H9 (cell line): ENCODE measurements around the gene KAT7. TPM values are rescaled to one million over a fixed set of nuclear protein-coding genes. Genes with fewer than 3 reads are reported as not detected.

ENCODE experiments used
- DNase-seq: peaks from one replicate; pipeline ENCODE4 v3.0.0-alpha.2; 2017
- H2AFZ ChIP-seq: one replicate; pipeline ENCODE4 v1.6.1; 2013; ENCODE audit warnings: mild to moderate bottlenecking, low read length, control low read depth, moderate library complexity
- H2AK5ac ChIP-seq: 2 replicates; pipeline ENCODE4 v1.6.1; 2013; ENCODE audit warnings: low read length, control low read depth, mixed read lengths; ENCODE audit not compliant: insufficient read length
- H2BK120ac ChIP-seq: one replicate; pipeline ENCODE4 v1.6.1; 2013; ENCODE audit warnings: low read depth, mild to moderate bottlenecking, low read length, control low read depth, inconsistent platforms; ENCODE audit not compliant: poor library complexity, severe bottlenecking
- H2BK12ac ChIP-seq: 2 replicates; pipeline ENCODE4 v1.6.1; 2013; ENCODE audit warnings: low read length, control low read depth, mixed read lengths, low read depth; ENCODE audit not compliant: insufficient read length
- H2BK15ac ChIP-seq: 2 replicates; pipeline ENCODE4 v1.6.1; 2013; ENCODE audit warnings: low read depth, low read length, control low read depth
- H2BK20ac ChIP-seq: one replicate; pipeline ENCODE4 v1.6.1; 2013; ENCODE audit warnings: low read depth, mild to moderate bottlenecking, low read length, control low read depth, inconsistent platforms; ENCODE audit not compliant: poor library complexity, severe bottlenecking
- H2BK5ac ChIP-seq: 2 replicates; pipeline ENCODE4 v1.6.1; 2013; ENCODE audit warnings: low read length, control low read depth, mixed read lengths; ENCODE audit not compliant: insufficient read length
- H3K14ac ChIP-seq: 2 replicates; pipeline ENCODE4 v1.6.1; 2013; ENCODE audit warnings: low read length, control low read depth; ENCODE audit not compliant: insufficient read depth
- H3K18ac ChIP-seq: 2 replicates; pipeline ENCODE4 v1.6.1; 2013; ENCODE audit warnings: low read depth, mild to moderate bottlenecking, mixed read lengths, low read length, control low read depth; ENCODE audit not compliant: insufficient read length
- H3K23ac ChIP-seq: 2 replicates; pipeline ENCODE4 v1.6.1; 2013; ENCODE audit warnings: low read length, control low read depth, mixed read lengths, low read depth; ENCODE audit not compliant: insufficient read length
- H3K23me2 ChIP-seq: 2 replicates; pipeline ENCODE4 v1.6.1; 2013; ENCODE audit warnings: low read depth, mild to moderate bottlenecking, mixed read lengths, low read length, control low read depth; ENCODE audit not compliant: insufficient read length, poor library complexity, severe bottlenecking
- H3K27ac ChIP-seq: 2 replicates; pipeline ENCODE4 v1.5.1; 2013; ENCODE audit warnings: low read length, control low read depth, mixed read lengths, low read depth; ENCODE audit not compliant: insufficient read length
- H3K27me3 ChIP-seq: 2 replicates; pipeline ENCODE4 v1.6.1; 2013; ENCODE audit warnings: low read length, control low read depth, inconsistent platforms; ENCODE audit not compliant: insufficient read depth
- H3K4ac ChIP-seq: 2 replicates; pipeline ENCODE4 v1.6.1; 2013; ENCODE audit warnings: low read depth, mild to moderate bottlenecking, control low read depth, inconsistent platforms, low read length, moderate library complexity
- H3K4me1 ChIP-seq: 2 replicates; pipeline ENCODE4 v1.6.1; 2013; ENCODE audit warnings: low read length, control low read depth, inconsistent platforms; ENCODE audit not compliant: insufficient read depth
- H3K4me2 ChIP-seq: 2 replicates; pipeline ENCODE4 v1.6.1; 2013; ENCODE audit warnings: low read length, control low read depth, mixed read lengths; ENCODE audit not compliant: insufficient read length, insufficient read depth
- H3K56ac ChIP-seq: 2 replicates; pipeline ENCODE4 v1.6.1; 2013; ENCODE audit warnings: low read depth, mild to moderate bottlenecking, mixed read lengths, low read length, control low read depth; ENCODE audit not compliant: insufficient read length
- H3K79me1 ChIP-seq: 2 replicates; pipeline ENCODE4 v1.6.1; 2013; ENCODE audit warnings: low read depth, mild to moderate bottlenecking, moderate library complexity, low read length, control low read depth, inconsistent platforms; ENCODE audit not compliant: insufficient read depth, poor library complexity, severe bottlenecking
- H3K79me2 ChIP-seq: 2 replicates; pipeline ENCODE4 v1.6.1; 2013; ENCODE audit warnings: low read length, control low read depth, inconsistent platforms; ENCODE audit not compliant: insufficient read depth
- H3K9ac ChIP-seq: 2 replicates; pipeline ENCODE4 v1.6.1; 2013; ENCODE audit warnings: low read length, control low read depth, mixed read lengths; ENCODE audit not compliant: insufficient read length; ENCODE audit errors: extremely low read depth
- H3K9me3 ChIP-seq: one replicate; pipeline ENCODE4 v1.6.1; 2013; ENCODE audit warnings: low read depth, low read length, inconsistent platforms; ENCODE audit not compliant: control insufficient read depth
- H3T11ph ChIP-seq: one replicate; pipeline ENCODE4 v1.6.1; 2013; ENCODE audit warnings: mild to moderate bottlenecking, low read length, control low read depth, inconsistent platforms
- H4K20me1 ChIP-seq: one replicate; pipeline ENCODE4 v1.6.1; 2013; ENCODE audit not compliant: control insufficient read depth, insufficient read length, insufficient read depth
- H4K5ac ChIP-seq: 2 replicates; pipeline ENCODE4 v1.6.1; 2013; ENCODE audit warnings: low read depth, mild to moderate bottlenecking, mixed read lengths, low read length, control low read depth; ENCODE audit not compliant: insufficient read length
- H4K8ac ChIP-seq: replicated peaks from 2 replicates; pipeline ENCODE4 v1.6.1; 2013; ENCODE audit warnings: low read length, control low read depth, mixed read lengths, low read depth; ENCODE audit not compliant: insufficient read length
- H4K91ac ChIP-seq: 2 replicates; pipeline ENCODE4 v1.6.1; 2013; ENCODE audit warnings: low read depth, mild to moderate bottlenecking, moderate library complexity, mixed read lengths, low read length, control low read depth; ENCODE audit not compliant: insufficient read length
- H3K27ac Mint-ChIP-seq, 3 experiments: 2 replicates in 2 of 3; 3 replicates in 1 of 3; pipeline ENCODE4 v1.8.0; 2020 to 2021; ENCODE audit warnings: mixed read lengths in 3 of 3, mild to moderate bottlenecking in 1 of 3, moderate library complexity in 1 of 3
- H3K27me3 Mint-ChIP-seq: 2 replicates; pipeline ENCODE4 v1.8.0; 2021; ENCODE audit warnings: low read depth, mild to moderate bottlenecking, moderate library complexity, mixed read lengths
- H3K36me3 Mint-ChIP-seq, 3 experiments: 2 replicates in 2 of 3; 3 replicates in 1 of 3; pipeline ENCODE4 v1.8.0; 2020 to 2021; ENCODE audit warnings: low read depth in 3 of 3, mixed read lengths in 3 of 3; ENCODE audit not compliant: insufficient read depth in 1 of 3
- H3K4me1 Mint-ChIP-seq, 2 experiments: 2 replicates each; pipeline ENCODE4 v1.8.0; 2020; ENCODE audit warnings: mixed read lengths in 2 of 2
- H3K4me3 Mint-ChIP-seq, 2 experiments: 2 replicates in 1 of 2; 3 replicates in 1 of 2; pipeline ENCODE4 v1.8.0; 2020 to 2021; ENCODE audit warnings: mild to moderate bottlenecking in 2 of 2, mixed read lengths in 2 of 2, moderate library complexity in 1 of 2
- H3K9me3 Mint-ChIP-seq, 2 experiments: 2 replicates in 1 of 2; 3 replicates in 1 of 2; pipeline ENCODE4 v1.8.0; 2020; ENCODE audit warnings: mild to moderate bottlenecking in 2 of 2, mixed read lengths in 2 of 2, moderate library complexity in 1 of 2
- CTCF ChIP-seq: fragments of 200-600 bp; sonication (generic); conservative IDR thresholded peaks from 3 replicates; pipeline ENCODE4 v1.8.0; 2021; ENCODE audit warnings: antibody characterized with exemption, mild to moderate bottlenecking
- WGBS: extraction: QIAGEN DNeasy Blood & Tissue Kit; methylation state at CpG from one replicate; pipeline ENCODE4 v1.1.7; 2013; ENCODE audit warnings: missing lambda C conversion rate, low lambda C conversion rate, mixed read lengths; ENCODE audit not compliant: insufficient read length; ENCODE audit errors: extremely low coverage; 5-methylcytosine and 5-hydroxymethylcytosine counted together
- total RNA-seq: library from RNA; stranded (reverse); gene quantifications from 2 replicates; pipeline ENCODE4 v1.2.1, GENCODE V29; 2021

KAT7 gene
- total RNA-seq, 1 experiment from 2014 or later, result 93.1 TPM

DNA sequence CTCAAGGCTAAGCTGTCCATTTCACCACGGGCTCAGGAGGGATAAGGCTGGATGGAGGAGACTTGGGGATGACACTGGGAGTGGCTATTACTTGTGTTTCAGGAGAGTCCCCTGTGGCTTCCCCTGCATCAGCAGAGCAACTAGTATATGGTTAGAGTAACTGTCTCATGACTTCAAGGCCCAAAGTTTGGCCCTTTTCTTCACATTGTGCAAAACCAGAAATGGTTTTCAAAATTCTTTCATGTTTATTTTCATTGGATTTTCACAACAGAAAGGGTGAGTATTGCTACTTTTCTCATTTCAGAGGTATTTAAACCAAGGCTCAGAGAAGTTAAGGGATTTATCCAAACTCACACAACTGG lies 77.5 kb downstream of the KAT7 start:
- Histone ChIP-seq H3K56ac (no peak overlapping the region), H2AK5ac (no peak overlapping the region), H3K18ac (no peak overlapping the region), H3K27me3 (no peaks in the 10 kb centered on the region), H2AFZ (no peak overlapping the region), H3K4ac (no peak overlapping the region), H2BK120ac (no peak overlapping the region), H4K8ac (no peak overlapping the region), H4K20me1 (no peaks in the 10 kb centered on the region), H3K9ac (no peak overlapping the region), H4K91ac (no peak overlapping the region), H3K79me1 (no peaks in the 10 kb centered on the region), H3K27ac (no peak overlapping the region), H3T11ph (no peak overlapping the region), H3K4me2 (no peak overlapping the region), H2BK20ac (no peak overlapping the region), H2BK15ac (no peak overlapping the region), H2BK12ac (no peak overlapping the region), H3K23ac (no peak overlapping the region), H3K4me1 (peaks cover 6% of the 10 kb centered on the region; the same call in 1 of the 2 replicates), H3K14ac (no peak overlapping the region), H3K23me2 (no peaks in the 10 kb centered on the region), H2BK5ac (no peak overlapping the region), H3K9me3 (no peaks in the 10 kb centered on the region), H4K5ac (no peak overlapping the region), H3K79me2 (no peaks in the 10 kb centered on the region)
- no peak for DNase-seq
- Mint-ChIP-seq H3K27ac (peak overlapping the region; percentile 87 to 94 (median 90); a peak in 6 of 7 replicates), H3K4me1 (peaks cover 49 to 63% of the 10 kb centered on the region in 2 experiments), H3K27me3 (peaks cover 7% of the 10 kb centered on the region), H3K9me3 (no peaks in the 10 kb centered on the region), H3K36me3 (no peaks in the 10 kb centered on the region; a peak in 1 of 7 replicates), H3K4me3 (no peak overlapping the region)
- WGBS, result no CpG with 5 or more reads among the region's 1 CpG
- TF ChIP-seq CTCF, result no peak
